Activated CD4-positive, alpha-beta T cell treated with anti-CD3 and anti-CD28 coated beads for 36 hours (primary cell): ENCODE data around the gene RERE. TPM values are rescaled to one million over a fixed set of nuclear protein-coding genes. Genes with fewer than 3 reads are reported as not detected.

Experiments
- ATAC-seq: fragments of 200-7000 bp; cut with Tn5 transposase; one replicate; pipeline ENCODE4 v1.10.0; 2021; ENCODE audit warnings: mild to moderate bottlenecking, moderate library complexity
- CTCF ChIA-PET: fragments of 350-600 bp; sonication (Branson Sonifier 250); formaldehyde crosslinking; loops from one replicate; lab custom pipeline; 2021; ENCODE audit warnings: antibody characterized with exemption; lab: Charles Lee
- POLR2A ChIA-PET: fragments of 350-600 bp; sonication (Branson Sonifier 250); formaldehyde crosslinking; loops from one replicate; lab custom pipeline; 2021; ENCODE audit warnings: antibody characterized with exemption, inconsistent platforms; lab: Charles Lee
- DNase-seq: peaks from one replicate; pipeline ENCODE4 v3.0.0-alpha.2; 2020
- H3K27ac Mint-ChIP-seq: one replicate; pipeline ENCODE4 v1.8.0; 2021; ENCODE audit warnings: mixed read lengths
- H3K27me3 Mint-ChIP-seq: one replicate; pipeline ENCODE4 v1.8.0; 2021; ENCODE audit warnings: mixed read lengths
- H3K36me3 Mint-ChIP-seq: one replicate; pipeline ENCODE4 v1.8.0; 2021; ENCODE audit warnings: low read depth, mixed read lengths
- H3K4me1 Mint-ChIP-seq: one replicate; pipeline ENCODE4 v1.8.0; 2021; ENCODE audit warnings: mixed read lengths
- H3K4me3 Mint-ChIP-seq: one replicate; pipeline ENCODE4 v1.8.0; 2021; ENCODE audit warnings: mild to moderate bottlenecking, moderate library complexity, mixed read lengths
- H3K9me3 Mint-ChIP-seq: one replicate; pipeline ENCODE4 v1.8.0; 2021; ENCODE audit warnings: low read depth, mixed read lengths
- intact Hi-C, 2 experiments: fragments of 100-400 bp; cut with DNase I in 1 of 2; cut with micrococcal nuclease in 1 of 2; formaldehyde crosslinking; loops; one replicate each; pipeline versions ENCODE4 v1.14.2 to v1.15.1; 2022 to 2024; cut with DNase I, micrococcal nuclease
- total RNA-seq, 2 experiments: library from RNA; stranded (reverse); gene quantifications; one replicate each; pipeline ENCODE4 v1.2.3, GENCODE V29; 2021

Gene RERE
- total RNA-seq, 2 experiments from 2014 or later, result 57.4 to 71.6 TPM

- no peak for DNase-seq
- Mint-ChIP-seq H3K4me3 (no peak overlapping the region), H3K4me1 (peaks cover 54% of the 10 kb centered on the region), H3K27me3 (no peaks in the 10 kb centered on the region), H3K27ac (peak overlapping the region; percentile 85), H3K36me3 (peaks cover 18% of the 10 kb centered on the region), H3K9me3 (no peaks in the 10 kb centered on the region)
- POLR2A ChIA-PET, result interaction anchor here (1.0 kb wide), 1 partner anchor 37 kb away, joined by 4 read pairs; no protein-coding TSS in a partner anchor
- intact Hi-C loops, result no loop called here
- CTCF ChIA-PET, result interaction anchor here (1.2 to 1.5 kb wide), 2 partner anchors 8 to 13 kb away, joined by 3 to 5 read pairs; no protein-coding TSS in a partner anchor
- ATAC-seq, result peak; percentile 30
These were observed 355.9 kb downstream of the RERE start for GRCh38 chr1:8461351-8462110.

GRCh38 chr1:8460784-8461183, 356.7 kb downstream of the RERE start:
- ChIA-PET CTCF (interaction anchor here (0.6 to 1.5 kb wide), 4 partner anchors 9 to 217 kb away, joined by 3 to 5 read pairs (median 4); no protein-coding TSS in a partner anchor), POLR2A (interaction anchor here (1.0 kb wide), 1 partner anchor 36 kb away, joined by 4 read pairs; no protein-coding TSS in a partner anchor)
- Mint-ChIP-seq H3K27me3 (no peaks in the 10 kb centered on the region), H3K4me1 (peaks cover 58% of the 10 kb centered on the region), H3K27ac (no peak overlapping the region), H3K9me3 (no peaks in the 10 kb centered on the region), H3K36me3 (peaks cover 14% of the 10 kb centered on the region), H3K4me3 (no peak overlapping the region)
- ATAC-seq, result no peak
- DNase-seq, result no peak
- intact Hi-C loops, result no loop called here

DNA sequence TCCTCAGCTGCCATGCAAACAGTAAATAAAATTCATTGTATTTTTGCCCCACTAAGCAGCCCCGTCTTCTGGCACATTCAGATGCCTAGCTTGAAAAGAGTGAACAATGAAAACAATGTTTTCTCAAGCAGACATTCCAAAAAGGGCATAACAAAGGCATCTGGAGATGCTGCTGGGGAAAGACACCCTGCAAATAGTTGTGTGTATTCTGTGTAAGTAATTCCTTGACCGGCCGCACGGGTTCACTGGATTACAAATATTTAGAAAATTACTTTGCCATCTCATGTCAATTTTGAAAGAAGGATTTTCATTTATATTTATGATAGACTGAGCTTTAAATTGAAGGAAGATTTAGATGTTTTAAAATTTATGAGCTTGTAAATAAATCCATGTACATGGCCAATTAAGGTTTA, 357.3 kb downstream of the RERE start:
- ChIA-PET POLR2A (no interaction called here), CTCF (interaction anchor here (0.6 to 1.5 kb wide), 6 partner anchors 9 to 316 kb away, joined by 3 to 5 read pairs (median 4); no protein-coding TSS in a partner anchor)
- ATAC-seq (no peak), DNase-seq (no peak)
- Mint-ChIP-seq H3K36me3 (peaks cover 12% of the 10 kb centered on the region), H3K27ac (no peak overlapping the region), H3K27me3 (no peaks in the 10 kb centered on the region), H3K9me3 (no peaks in the 10 kb centered on the region), H3K4me3 (no peak overlapping the region), H3K4me1 (peaks cover 60% of the 10 kb centered on the region)
- intact Hi-C loops, result no loop called here

DNA sequence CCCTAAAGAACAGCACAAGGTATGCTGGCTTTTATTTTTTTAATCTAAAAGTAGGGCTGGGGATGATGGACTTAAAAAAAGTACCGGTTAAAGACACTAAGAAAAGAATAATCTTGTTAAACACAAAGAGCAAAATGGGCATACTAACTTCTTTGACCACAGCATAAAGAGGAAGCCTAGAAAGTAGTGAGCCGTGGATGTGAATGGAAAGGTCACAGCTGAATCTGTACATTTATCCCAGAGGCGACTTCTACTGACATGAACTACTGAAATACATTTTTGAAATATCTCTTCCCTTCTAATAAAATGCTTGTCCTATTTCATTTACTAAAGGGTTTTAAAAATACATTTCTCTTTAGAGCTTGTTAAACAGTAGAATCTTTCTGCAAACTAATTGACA, 358.8 kb downstream of the RERE start:
- Mint-ChIP-seq H3K27ac (no peak overlapping the region), H3K4me1 (peaks cover 51% of the 10 kb centered on the region), H3K4me3 (no peak overlapping the region), H3K27me3 (no peaks in the 10 kb centered on the region), H3K9me3 (no peaks in the 10 kb centered on the region), H3K36me3 (peaks cover 9% of the 10 kb centered on the region)
- DNase-seq (no peak), ATAC-seq (no peak)
- ChIA-PET POLR2A (no interaction called here), CTCF (interaction anchor here (1.2 kb wide), 1 partner anchor 14 kb away, joined by 3 read pairs; no protein-coding TSS in a partner anchor)
- intact Hi-C loops, result no loop called here

- ChIA-PET POLR2A (no interaction called here), CTCF (interaction anchor here (0.6 to 1.2 kb wide), 2 partner anchors 14 to 20 kb away, joined by 3 read pairs; no protein-coding TSS in a partner anchor)
- Mint-ChIP-seq H3K4me1 (peaks cover 43% of the 10 kb centered on the region), H3K27me3 (no peaks in the 10 kb centered on the region), H3K4me3 (no peak overlapping the region), H3K27ac (no peak overlapping the region), H3K36me3 (peaks cover 9% of the 10 kb centered on the region), H3K9me3 (no peaks in the 10 kb centered on the region)
- ATAC-seq, result no peak
- intact Hi-C loops, result no loop called here
- no peak for DNase-seq
These were observed 359.6 kb downstream of the RERE start for GRCh38 chr1:8457760-8458381.

DNA sequence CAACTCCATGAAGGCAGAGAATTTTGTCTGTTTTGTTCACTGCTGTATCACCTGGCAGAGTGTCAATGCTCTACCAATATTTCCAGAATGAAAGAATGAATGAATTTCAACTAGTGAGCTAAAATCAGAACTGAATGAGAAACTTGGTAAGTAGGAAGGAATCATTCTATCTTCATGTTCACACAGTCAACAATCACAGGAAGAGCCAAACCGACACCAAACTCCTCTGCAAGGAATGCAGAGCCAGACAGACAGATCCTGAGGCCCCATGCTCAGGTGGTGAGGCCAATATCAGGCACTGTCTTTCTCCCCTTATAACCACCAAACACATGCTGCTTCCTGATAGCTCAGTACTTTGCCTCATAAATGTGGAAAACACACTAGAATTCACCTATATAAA, 360.4 kb downstream of the RERE start:
- H3K27ac Mint-ChIP-seq, result no peak overlapping the region
- no peak overlapping the region for H3K4me3 Mint-ChIP-seq
- H3K9me3 Mint-ChIP-seq, result no peaks in the 10 kb centered on the region
- peaks cover 5% of the 10 kb centered on the region for H3K36me3 Mint-ChIP-seq
- no peaks in the 10 kb centered on the region for H3K27me3 Mint-ChIP-seq
- DNase-seq (no peak), ATAC-seq (no peak)
- H3K4me1 Mint-ChIP-seq, result peaks cover 36% of the 10 kb centered on the region
- POLR2A ChIA-PET, result no interaction called here
- intact Hi-C loops, result no loop called here
- CTCF ChIA-PET, result no interaction called here

DNA sequence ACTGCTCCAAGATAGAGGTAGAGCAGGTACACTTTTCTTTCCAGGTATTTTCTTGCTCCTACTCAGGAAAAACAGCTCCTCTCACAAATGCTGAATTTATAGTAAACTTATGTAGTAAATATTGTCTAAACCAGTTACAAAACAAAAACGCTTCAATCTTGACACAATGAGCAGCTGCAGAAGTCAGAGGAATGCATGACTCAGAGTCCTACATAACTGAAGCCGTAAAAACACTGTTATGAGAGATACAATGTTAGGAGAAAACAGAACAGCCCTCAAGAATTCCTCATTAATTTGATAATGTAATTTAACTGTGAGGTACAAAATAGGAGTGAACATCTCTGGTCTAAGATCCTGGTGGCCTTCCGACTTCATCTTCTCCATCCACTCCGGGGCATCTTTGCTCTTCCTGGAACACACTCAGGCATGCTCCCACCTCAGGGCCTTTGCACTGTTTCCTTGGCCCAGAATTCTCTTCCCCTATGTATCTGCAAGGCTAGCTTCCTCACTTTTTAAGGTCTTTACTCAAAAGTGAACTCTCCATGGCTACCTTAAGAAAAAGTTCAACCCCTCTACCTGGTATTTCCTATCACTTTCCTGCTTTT, 361.0 kb downstream of the RERE start:
- no peak for ATAC-seq
- POLR2A ChIA-PET, result no interaction called here

GRCh38 chr1:8455700-8456307, 361.6 kb downstream of the RERE start:
- DNase-seq (no peak), ATAC-seq (no peak)
- Mint-ChIP-seq H3K36me3 (no peaks in the 10 kb centered on the region), H3K4me1 (peaks cover 31% of the 10 kb centered on the region), H3K9me3 (no peaks in the 10 kb centered on the region), H3K27ac (no peak overlapping the region), H3K27me3 (no peaks in the 10 kb centered on the region), H3K4me3 (no peak overlapping the region)
- POLR2A ChIA-PET, result no interaction called here
- intact Hi-C loops, result no loop called here
- CTCF ChIA-PET, result interaction anchor here (0.9 to 1.9 kb wide), 4 partner anchors 8 to 27 kb away, joined by 3 to 4 read pairs (median 4); no protein-coding TSS in a partner anchor

More for the DNA sequence above, 361.0 kb downstream of the RERE start:
- no peak overlapping the region for H3K27ac Mint-ChIP-seq
- H3K4me3 Mint-ChIP-seq, result no peak overlapping the region
- no peaks in the 10 kb centered on the region for H3K27me3 Mint-ChIP-seq
- CTCF ChIA-PET, result interaction anchor here (0.9 to 1.9 kb wide), 3 partner anchors 15 to 27 kb away, joined by 3 to 4 read pairs (median 4); no protein-coding TSS in a partner anchor
- intact Hi-C loops, result no loop called here
- peaks cover 34% of the 10 kb centered on the region for H3K4me1 Mint-ChIP-seq
- H3K36me3 Mint-ChIP-seq, result peaks cover 3% of the 10 kb centered on the region
- no peak for DNase-seq
- no peaks in the 10 kb centered on the region for H3K9me3 Mint-ChIP-seq

DNA sequence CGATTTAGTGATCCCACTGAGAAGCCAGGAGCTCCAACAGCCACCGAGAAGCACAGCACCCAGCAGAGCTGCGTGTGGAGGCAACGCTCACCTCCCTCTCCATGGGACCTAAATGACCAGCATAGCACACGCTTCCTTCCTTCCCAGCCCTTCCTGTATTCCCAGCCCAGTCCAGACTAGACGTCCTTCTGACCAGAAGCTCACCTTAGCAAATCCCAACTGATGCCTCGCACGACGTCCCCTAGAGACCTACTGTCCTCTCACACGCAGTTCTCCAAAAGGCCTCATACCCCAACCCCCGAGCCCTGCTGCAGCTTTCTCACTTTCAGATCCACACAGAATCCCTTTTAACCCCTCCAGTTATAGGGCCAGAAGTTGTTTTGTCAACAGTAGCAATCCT, 367.1 kb downstream of the RERE start:
- H3K4me3 Mint-ChIP-seq, result no peak overlapping the region
- POLR2A ChIA-PET, result no interaction called here
- intact Hi-C loops, result no loop called here
- ATAC-seq (no peak), DNase-seq (no peak)
- H3K4me1 Mint-ChIP-seq, result peaks cover 2% of the 10 kb centered on the region
- no peaks in the 10 kb centered on the region for H3K27me3 Mint-ChIP-seq
- H3K27ac Mint-ChIP-seq, result no peak overlapping the region
- H3K36me3 Mint-ChIP-seq, result peaks cover 11% of the 10 kb centered on the region
- no peaks in the 10 kb centered on the region for H3K9me3 Mint-ChIP-seq
- CTCF ChIA-PET, result interaction anchor here (0.8 kb wide), 1 partner anchor 99 kb away, joined by 3 read pairs; no protein-coding TSS in a partner anchor

DNA sequence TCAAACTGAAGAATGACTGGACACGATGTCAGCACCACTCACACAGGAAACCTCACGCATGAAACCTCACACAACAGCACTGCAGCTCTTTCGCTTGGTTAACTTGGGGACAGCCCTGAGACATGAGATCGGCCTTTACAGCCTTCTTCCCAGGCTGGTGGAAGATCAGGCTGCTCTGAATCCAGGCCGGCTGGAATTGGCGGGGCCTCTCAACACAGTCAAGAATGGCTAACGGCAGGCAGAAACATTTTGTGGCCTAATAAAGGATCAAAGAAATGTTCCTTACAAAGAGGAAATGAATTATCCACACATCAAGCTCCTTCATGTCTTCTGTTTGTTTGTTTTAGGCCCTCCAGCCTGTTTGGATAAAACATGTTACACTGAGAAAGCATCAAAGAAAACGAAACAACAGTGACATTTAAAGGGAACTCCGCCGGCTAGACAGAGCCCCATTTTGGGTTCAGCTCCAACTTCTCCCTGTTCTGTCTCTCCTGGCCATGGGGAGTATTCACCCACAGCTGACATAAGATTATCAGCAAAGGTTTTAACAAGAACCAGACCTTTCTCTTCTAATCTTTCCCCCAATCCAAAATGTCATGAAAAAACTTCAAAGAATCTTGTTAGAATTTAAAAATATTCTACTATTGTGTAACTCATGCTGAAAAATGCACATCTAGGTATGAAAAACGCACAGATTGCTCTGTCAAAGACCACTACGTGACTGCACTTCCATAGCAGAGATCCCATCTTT, 368.4 kb downstream of the RERE start:
- Mint-ChIP-seq H3K27me3 (no peaks in the 10 kb centered on the region), H3K9me3 (no peaks in the 10 kb centered on the region), H3K27ac (no peak overlapping the region), H3K4me1 (peaks cover 2% of the 10 kb centered on the region), H3K36me3 (peaks cover 14% of the 10 kb centered on the region), H3K4me3 (no peak overlapping the region)
- ATAC-seq, result peak; percentile 88
- ChIA-PET CTCF (no interaction called here), POLR2A (no interaction called here)
- intact Hi-C loops, result no loop called here
- DNase-seq, result peak; percentile 40
